Activated CD4-positive, alpha-beta T cell treated with anti-CD3 and anti-CD28 coated beads, Interleukin-10, Interleukin-2, amounts not matched to agents 100 ng/mL and 50 ng/mL, durations not matched to agents 16 hours and 8 hours (primary cell): ENCODE results near the gene PRTG.
"Not testable (repeated sequence)": the region's sequence is repeated elsewhere in the genome, so short reads cannot be mapped to it uniquely, and the experiment has no call there.

Experiments used
- DNase-seq: peaks from one replicate; pipeline ENCODE4 v3.0.0-alpha.2; 2020

PRTG gene, protein sequence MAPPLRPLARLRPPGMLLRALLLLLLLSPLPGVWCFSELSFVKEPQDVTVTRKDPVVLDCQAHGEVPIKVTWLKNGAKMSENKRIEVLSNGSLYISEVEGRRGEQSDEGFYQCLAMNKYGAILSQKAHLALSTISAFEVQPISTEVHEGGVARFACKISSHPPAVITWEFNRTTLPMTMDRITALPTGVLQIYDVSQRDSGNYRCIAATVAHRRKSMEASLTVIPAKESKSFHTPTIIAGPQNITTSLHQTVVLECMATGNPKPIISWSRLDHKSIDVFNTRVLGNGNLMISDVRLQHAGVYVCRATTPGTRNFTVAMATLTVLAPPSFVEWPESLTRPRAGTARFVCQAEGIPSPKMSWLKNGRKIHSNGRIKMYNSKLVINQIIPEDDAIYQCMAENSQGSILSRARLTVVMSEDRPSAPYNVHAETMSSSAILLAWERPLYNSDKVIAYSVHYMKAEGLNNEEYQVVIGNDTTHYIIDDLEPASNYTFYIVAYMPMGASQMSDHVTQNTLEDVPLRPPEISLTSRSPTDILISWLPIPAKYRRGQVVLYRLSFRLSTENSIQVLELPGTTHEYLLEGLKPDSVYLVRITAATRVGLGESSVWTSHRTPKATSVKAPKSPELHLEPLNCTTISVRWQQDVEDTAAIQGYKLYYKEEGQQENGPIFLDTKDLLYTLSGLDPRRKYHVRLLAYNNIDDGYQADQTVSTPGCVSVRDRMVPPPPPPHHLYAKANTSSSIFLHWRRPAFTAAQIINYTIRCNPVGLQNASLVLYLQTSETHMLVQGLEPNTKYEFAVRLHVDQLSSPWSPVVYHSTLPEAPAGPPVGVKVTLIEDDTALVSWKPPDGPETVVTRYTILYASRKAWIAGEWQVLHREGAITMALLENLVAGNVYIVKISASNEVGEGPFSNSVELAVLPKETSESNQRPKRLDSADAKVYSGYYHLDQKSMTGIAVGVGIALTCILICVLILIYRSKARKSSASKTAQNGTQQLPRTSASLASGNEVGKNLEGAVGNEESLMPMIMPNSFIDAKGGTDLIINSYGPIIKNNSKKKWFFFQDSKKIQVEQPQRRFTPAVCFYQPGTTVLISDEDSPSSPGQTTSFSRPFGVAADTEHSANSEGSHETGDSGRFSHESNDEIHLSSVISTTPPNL

DNA sequence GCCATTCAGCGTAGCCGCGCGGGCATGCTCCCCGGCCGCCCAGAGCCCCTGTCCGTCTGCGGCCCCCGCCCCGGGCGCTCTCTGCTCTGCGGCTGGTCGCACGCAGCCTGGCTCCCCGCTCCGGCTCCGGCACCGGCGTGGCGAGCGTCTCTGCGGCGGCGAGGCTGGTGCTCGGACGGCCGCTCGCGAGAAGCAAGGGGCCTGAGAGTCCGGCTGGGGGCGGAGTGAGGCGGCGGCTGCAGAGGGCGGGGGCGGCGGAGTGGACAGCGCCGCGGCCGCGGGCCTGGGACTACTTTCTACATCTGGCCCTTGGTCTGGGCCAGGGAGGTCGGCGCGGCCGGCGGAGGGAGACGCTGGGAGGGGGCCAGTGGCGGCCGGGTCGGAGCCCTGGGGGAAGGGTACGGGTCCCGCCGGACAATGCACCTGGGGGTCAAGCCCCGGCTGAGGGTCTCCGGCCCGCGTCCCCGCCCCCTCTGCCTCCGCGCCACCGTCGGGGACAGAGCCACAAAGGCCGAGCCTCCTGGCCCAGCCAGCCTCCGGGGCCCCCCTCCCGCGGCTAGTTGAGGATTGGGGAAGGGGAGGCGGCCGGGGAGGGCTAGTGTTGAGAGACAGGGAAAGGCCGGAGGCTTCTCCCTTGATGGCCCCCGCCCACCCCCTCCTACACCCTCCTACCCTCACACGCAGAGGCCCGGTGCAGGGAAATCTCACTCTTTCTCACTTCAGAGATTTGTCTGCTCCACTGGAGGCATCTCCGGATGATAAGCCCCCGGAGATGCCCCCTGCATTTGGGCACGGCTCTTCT is at the start of gene PRTG:
Gene PRTG, minus strand, starts transcription at position 226 of the 802 bp plus-strand sequence. Its CDS starts 221 bp downstream, at position 5.
- DNase-seq, result no peak

- DNase-seq, result no peak
Observed at GRCh38 chr15:55791551-55792400, 48.8 kb upstream of the PRTG start.

DNA sequence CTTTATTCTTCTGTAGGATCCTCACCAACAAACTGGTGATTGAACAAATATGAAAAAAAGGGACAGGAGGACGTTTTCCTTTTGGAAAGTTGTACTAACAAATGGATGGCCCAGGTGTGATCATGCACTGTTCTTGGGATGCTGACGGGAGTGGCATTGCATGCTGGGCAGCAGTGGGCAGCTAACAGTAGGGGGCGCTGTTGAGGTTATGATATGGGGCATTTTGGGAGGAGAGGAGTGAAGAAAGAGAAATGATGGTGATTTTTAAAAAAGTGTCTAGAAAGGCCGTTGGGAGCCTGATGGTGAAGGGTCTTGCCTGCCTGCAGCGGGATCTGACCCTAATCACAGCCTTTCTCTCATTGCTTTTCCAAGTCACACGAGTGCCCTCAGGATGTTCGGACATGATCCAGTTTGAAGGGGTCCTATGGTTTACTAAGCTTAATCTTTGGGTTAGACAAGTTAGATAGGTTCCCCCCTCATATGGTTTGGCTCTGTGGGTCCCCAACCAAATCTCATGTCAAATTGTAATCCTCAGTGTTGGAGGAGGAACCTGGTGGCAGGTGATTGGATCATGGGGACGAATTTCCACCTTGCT is 46.2 kb upstream of the PRTG start:
- peak; percentile 73 for DNase-seq

GRCh38 chr15:55786341-55786740 is 43.4 kb upstream of the PRTG start:
- DNase-seq, result no peak

- not testable (repeated sequence) for DNase-seq
Observed at GRCh38 chr15:55785593-55785992, 42.6 kb upstream of the PRTG start.

GRCh38 chr15:55784286-55784685 is 41.3 kb upstream of the PRTG start:
- no peak for DNase-seq

- no peak for DNase-seq
Observed at GRCh38 chr15:55782901-55783300, 39.9 kb upstream of the PRTG start.

- no peak for DNase-seq
Observed at GRCh38 chr15:55780292-55780691, 37.3 kb upstream of the PRTG start.

DNA sequence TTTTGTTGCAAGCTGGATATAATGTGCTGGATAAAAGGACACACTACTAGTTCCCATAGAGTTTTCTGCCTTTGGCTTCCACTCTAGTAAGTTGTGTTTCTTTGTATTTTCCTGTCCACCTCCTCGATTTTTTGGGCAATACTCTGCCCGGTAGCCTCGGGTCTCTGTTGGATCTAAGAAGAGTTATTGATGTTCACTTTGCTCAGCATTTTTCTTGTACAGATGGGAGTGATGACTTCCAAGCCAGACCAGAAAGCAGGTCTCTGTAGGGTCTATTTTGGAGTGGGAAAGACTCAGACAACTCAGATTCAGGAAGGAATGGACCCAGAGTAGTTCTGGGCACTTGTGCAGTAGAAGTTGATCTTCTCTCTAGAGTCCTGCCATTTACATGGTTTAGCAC is 36.0 kb upstream of the PRTG start:
- DNase-seq, result no peak

DNA sequence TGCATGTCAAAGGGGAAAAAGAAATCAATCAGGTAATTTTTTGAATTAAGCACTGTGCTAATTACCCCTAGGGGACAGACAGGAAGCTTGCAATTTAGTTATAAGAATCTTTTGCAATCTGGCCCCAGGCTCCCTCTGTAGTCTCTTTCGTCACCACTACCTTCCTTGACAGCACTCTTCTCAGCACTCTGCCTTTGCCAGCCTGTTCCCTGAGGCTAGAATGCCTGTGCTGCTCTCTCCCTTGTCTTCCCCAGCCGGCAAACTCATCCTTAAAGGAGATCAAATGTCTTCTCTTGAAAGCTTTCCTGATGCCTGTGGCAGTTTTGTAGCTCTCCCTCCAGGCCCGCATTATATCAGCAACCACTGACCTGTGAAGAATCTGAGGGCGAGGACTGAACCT is 32.4 kb upstream of the PRTG start:
- DNase-seq, result no peak

DNA sequence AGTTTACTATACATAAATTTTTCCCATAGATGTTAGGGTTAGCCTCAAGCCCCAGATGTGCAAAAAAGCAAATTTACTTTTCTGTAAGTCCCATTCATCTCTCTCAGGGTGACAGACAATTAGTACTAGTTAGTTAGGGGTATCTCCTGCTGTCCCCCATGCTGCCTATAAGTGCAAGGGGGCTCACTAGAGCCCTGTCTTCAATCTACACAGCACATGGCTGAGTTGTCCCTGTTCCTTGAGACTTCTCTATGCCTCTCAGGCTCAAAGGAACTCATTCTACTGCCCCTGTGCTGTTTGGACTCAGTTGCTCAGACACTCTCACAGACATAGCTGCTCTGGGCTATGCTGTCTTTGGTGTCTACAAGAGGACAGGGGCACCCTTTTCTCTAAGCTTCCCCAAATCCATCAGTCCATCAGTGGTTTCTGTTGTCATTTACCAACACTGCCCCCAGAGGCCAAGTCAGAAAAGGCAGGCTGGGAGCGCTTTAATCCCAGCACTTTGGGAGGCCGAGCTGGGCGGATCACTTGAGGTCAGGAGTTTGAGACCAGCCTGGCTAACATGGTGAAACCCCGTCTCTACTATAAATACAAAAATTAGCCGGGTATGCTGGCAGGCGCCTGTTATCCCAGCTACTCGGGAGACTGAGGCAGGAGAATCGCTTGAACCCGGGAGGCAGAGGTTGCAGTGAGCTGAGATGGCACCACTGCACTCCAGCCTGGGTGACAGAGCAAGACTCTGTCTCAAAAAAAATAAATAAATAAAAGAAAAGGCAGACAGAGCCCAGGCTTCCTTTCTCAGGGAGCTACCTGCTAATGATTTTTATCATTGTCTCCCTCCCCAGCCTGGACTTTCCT is 31.4 kb upstream of the PRTG start:
- DNase-seq, result peak; percentile 61

GRCh38 chr15:55770806-55771205 is 27.9 kb upstream of the PRTG start:
- no peak for DNase-seq

GRCh38 chr15:55770261-55770660 is 27.3 kb upstream of the PRTG start:
- no peak for DNase-seq

DNA sequence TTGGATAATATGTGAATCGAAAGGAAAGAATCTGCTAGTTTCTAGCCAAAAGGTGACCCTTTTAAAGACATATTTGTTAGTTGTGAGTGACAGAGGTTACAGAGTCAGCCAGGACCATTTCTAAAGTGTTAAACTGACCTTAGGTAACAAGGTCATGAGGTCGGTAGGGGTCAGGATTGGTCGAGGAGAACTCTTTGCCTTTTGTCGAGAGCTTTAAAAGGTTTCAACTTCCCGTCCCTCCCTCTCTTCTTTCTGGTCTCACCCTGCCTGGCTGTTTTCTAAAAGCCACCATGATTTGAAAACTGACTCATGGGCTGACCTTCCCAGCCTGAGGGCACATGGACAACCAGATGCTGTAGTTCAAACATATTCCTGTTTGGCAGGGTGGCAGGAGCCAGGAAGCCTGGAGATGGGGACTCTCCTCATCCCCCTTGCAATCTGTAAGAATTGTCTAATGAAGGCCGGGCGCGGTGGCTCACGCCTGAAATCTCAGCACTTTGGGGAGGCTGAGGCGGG is 25.8 kb upstream of the PRTG start:
- no peak for DNase-seq

GRCh38 chr15:55766676-55767075 is 23.7 kb upstream of the PRTG start:
- no peak for DNase-seq

GRCh38 chr15:55764398-55764797 is 21.4 kb upstream of the PRTG start:
- DNase-seq, result no peak

GRCh38 chr15:55758580-55758986 is 15.6 kb upstream of the PRTG start:
- no peak for DNase-seq

DNA sequence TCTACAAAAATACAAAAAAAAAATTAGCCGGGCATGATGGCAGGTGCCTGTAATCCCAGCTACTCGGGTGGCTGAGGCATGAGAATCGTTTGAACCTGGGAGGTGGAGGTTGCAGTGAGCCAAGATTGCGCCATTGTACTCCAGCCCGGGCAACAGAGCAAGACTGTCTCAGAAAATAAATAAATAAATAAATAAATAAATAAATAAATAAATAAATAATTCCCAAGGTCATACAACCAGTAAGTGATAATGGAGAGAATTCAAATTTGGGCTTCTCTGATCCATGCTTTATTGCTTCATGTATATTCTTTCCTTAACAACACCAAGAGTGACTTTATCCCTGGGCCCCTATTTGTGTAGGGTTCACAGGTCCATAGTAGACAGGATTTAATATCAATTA is 10.5 kb upstream of the PRTG start:
- DNase-seq, result not testable (repeated sequence)

DNA sequence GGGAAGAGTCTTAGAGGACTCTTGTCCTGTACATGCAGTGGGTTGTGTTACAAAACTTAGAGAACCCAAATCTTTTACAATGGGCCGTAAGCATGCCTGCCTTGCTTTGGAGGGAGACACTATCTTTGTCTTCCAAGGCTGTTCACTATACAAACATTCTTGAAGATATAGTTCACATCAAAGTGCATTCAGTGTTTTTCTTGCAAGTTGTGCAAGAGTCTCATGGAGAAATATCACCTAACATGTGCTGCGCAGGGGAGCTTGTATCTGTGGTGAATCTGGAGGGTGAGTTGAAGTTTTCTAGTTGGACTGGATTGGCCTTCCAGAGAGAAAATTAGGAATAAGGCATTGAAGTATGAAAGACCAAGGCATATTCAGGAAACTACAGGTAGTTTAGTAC is 7.8 kb upstream of the PRTG start:
- DNase-seq, result no peak
